Astrocyte of the spinal cord (primary cell): ENCODE measurements around the gene TP53AIP1.

Experiments
- DNase-seq: peaks from one replicate; pipeline ENCODE4 v3.0.0; 2011; ENCODE audit warnings: low read depth, low spot score
- H3K4me3 ChIP-seq: 2 replicates; pipeline ENCODE4 v1.5.1; 2011; ENCODE audit warnings: low read depth, mild to moderate bottlenecking, low read length, moderate library complexity
- CTCF ChIP-seq: IDR thresholded peaks from 2 replicates; pipeline ENCODE4 v1.5.1; 2012; ENCODE audit warnings: low read depth, mild to moderate bottlenecking, low read length, inconsistent platforms
- in situ Hi-C: cut with HindIII; loops from 2 replicates; pipeline ENCODE4 v1.10.0; 2017; ENCODE audit warnings: low sequenced_read_pairs

TP53AIP1 gene

GRCh38 chr11:128929468-128929867 lies 13.2 kb downstream of the TP53AIP1 start:
- no peak for TF ChIP-seq CTCF
- DNase-seq = no peak
- H3K4me3 ChIP-seq = no peak overlapping the region
- in situ Hi-C loops = no loop called here

- no peak overlapping the region for H3K4me3 ChIP-seq
- in situ Hi-C loops = no loop called here
- no peak for TF ChIP-seq CTCF
- no peak for DNase-seq
Observed at GRCh38 chr11:128928400-128928799, 14.3 kb downstream of the TP53AIP1 start.

DNA sequence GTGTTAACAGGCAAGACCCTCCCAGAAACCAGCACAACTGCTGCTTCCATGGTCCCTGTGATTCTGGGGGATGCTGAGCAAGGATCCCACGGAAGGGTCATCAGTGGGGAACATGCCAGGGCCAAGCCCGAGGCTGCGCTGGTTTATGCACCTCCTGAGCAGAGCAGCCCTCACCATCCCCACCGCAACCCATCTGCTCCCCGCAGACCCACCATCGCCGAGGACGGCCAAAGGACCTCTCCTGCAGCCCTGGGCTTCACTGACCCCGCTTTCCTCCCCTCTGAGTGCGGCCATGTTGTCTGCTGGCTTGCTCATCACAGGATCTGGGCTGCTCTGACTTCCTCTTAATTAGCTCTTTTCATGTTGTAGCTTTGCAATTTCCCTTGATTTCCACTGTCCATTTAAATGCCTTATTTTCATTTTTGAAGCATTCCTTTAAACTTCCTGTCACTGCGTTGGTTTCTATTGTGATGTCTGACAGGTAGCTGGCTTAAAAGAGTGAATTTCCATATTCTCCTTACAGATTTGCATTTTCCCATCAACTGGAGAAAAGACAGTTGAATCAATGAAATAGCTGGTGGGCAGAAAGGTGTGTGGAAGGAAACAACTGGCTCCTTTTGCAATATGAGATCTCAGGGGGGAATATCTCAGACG lies 14.9 kb downstream of the TP53AIP1 start:
- DNase-seq = no peak
- TF ChIP-seq CTCF = no peak
- H3K4me3 ChIP-seq = no peak overlapping the region
- in situ Hi-C loops = no loop called here

DNA sequence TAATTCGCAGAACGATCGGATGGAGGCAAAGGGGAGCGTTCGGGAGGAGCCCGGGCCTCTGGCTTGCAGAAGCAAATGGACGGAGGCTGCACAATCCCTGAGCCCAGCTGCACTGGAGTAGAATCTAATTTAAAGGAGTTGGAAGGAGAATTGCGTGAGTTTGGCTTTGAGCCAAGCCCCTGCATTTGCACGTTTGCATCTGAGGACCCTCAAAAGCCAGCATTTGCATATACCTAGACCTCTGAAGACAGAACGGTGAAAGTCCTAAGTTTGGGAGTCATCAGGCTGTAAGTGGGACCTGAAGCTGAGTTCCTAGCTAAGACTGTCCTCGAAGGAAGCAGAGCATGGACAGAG lies 15.6 kb downstream of the TP53AIP1 start:
- TF ChIP-seq CTCF = no peak
- no peak for DNase-seq
- in situ Hi-C loops = no loop called here
- H3K4me3 ChIP-seq = no peak overlapping the region

GRCh38 chr11:128926437-128927107 lies 16.1 kb downstream of the TP53AIP1 start:
- in situ Hi-C loops = no loop called here
- TF ChIP-seq CTCF = no peak
- DNase-seq = no peak
- no peak overlapping the region for H3K4me3 ChIP-seq

DNA sequence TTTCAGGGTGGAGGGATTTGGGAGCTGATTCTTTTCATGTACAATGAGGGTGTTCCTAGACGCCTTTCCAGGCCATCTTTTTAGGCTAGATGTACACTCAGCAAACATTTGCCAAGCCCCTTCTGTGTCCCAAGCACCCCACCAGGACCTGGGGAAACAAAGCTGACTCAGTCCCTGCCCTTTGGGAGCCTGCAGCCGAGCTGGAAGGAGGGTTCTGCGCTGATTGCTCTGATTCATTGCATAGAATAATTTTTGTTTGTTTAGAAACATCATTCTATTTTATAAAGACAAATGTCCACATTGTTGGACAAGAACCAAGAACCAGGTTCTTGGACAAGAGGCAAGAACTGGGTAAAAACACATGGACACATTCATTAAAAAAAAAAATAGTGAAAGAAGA lies 16.7 kb downstream of the TP53AIP1 start:
- in situ Hi-C loops = no loop called here
- no peak for DNase-seq
- no peak overlapping the region for H3K4me3 ChIP-seq
- no peak for TF ChIP-seq CTCF
